ENCODE measurements around the gene STARD10. TPM values are rescaled to one million over a fixed set of nuclear protein-coding genes. Genes with fewer than 3 reads are reported as not detected.
A peak's percentile ranks its signal among the peaks of the same experiment; 100 is the strongest.

STARD10 gene
- total RNA-seq, result 100 to 1,000 TPM in 1 of 4 donors, 10 to 100 TPM in 3; 39.1 to 103 (median 71.1) TPM

DNA sequence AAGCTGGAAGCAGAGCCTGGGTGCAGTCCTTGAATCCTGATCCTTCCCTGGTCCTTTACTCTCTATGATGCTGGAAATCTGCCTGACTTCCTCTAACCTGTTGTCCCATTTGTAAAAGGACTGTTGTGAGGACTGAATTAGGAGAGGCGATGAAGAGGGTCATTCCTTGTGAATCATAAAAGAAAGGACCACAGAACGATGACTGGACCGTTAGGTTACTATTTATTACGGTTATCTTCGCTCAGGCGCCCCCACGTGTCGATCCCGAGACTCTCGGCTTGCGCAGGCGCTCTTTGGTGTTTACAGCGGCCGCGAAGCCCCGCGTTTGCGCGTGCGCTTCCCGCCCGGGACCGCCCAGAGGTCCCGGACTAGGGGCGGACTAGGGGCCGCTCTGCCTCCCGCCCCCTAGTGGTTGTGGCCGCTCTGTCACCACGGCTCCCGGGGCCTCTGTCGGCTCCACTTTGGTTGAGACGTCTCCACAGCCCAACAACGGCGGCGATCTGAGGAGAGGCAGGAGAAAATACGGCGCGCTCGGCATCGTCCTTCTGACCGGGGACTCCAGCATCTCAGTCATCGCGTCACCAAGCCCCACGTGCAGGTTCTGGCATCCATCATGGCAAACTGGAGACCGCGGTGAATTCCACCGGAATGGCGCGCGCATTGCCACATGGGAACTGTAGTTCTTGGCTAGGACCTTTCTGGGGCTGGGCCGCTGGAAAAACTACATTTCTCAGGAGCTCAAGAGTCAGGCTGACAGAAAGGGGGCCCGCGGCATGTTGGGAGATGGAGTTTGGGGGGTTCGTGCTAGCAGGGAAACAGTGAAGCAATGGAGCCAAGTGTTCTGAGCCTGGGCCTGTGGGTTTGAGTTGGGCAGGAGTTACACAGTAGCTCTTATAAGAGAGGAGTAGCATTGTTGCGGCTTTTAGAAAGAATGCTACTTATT is at the start of gene STARD10:
Gene STARD10, minus strand, starts transcription at position 623 of the 943 bp plus-strand sequence. CDS start 12,866 bp downstream, outside the sequence.
- Histone ChIP-seq H3K27ac (peak within 1 kb of the TSS; percentile 87 to 98 (median 96)), H3K27me3 (no peaks in the 10 kb centered on the region), H3K4me1 (peaks cover 20 to 29% of the 10 kb centered on the region in 2 donors), H3K36me3 (no peaks in the 10 kb centered on the region), H3K9me3 (no peaks in the 10 kb centered on the region), H3K4me3 (peak within 1 kb of the TSS; percentile 64 to 86 (median 75))
- TF ChIP-seq POLR2A (IDR thresholded peaks at IDR 0.05), result peak in 1 of 2 donors; percentile 69
- TF ChIP-seq, protein P1, sequence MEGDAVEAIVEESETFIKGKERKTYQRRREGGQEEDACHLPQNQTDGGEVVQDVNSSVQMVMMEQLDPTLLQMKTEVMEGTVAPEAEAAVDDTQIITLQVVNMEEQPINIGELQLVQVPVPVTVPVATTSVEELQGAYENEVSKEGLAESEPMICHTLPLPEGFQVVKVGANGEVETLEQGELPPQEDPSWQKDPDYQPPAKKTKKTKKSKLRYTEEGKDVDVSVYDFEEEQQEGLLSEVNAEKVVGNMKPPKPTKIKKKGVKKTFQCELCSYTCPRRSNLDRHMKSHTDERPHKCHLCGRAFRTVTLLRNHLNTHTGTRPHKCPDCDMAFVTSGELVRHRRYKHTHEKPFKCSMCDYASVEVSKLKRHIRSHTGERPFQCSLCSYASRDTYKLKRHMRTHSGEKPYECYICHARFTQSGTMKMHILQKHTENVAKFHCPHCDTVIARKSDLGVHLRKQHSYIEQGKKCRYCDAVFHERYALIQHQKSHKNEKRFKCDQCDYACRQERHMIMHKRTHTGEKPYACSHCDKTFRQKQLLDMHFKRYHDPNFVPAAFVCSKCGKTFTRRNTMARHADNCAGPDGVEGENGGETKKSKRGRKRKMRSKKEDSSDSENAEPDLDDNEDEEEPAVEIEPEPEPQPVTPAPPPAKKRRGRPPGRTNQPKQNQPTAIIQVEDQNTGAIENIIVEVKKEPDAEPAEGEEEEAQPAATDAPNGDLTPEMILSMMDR (IDR thresholded peaks at IDR 0.05 in 4 of 5, conservative IDR thresholded peaks at IDR 0.05 in 1 of 5), result peak; percentile 98 to 100 (median 99)
- intact Hi-C loops (cut with DNase I; ENCODE audit: low total_unique reads) (loop anchor here (1.0 kb wide), 4 partner anchors 20 to 68 kb away; partner anchors contain the start of genes ARAP1 and ATG16L2), in situ Hi-C loops (cut with MboI; ENCODE audit: low sequenced_read_pairs in 4 of 4) (loop anchor here in 2 of 4 donors (5.0 kb wide), 2 partner anchors 66 to 71 kb away; no protein-coding TSS in a partner anchor)
- ATAC-seq (peak; percentile 92 to 93), DNase-seq (peak; percentile 89 to 92)

DNA sequence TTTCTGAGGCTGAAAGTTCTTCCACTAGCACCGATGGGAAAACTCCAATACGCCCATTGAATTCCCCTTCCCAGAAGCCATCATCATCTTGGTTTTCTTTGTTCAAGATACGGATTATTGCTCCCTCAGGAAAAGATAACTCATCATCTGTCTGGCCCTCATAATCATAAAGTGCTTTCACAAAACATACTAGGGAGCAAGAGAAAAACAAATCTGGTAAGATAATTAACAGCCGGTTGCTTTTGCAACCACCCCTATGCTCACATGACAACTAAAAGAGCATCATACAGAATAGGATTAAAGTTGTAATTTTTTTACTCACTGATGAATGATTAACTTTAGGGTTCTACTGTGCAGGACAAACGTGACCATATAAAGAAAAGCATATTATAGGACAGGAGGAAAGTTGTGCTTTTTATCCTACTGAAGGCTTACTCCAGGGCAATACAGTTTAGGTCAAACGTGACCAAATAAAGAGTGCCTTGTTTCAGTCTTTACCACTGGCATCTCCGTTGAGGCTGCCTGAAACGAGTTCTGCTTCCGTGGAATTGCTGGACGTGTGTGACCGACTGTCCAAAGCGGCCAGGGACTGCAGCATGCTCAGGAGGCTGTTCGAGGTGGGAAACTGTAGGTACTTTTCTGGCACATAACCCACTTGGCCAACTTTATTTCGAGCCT is 48.9 kb upstream of the STARD10 start:
- intact Hi-C loops (cut with DNase I; ENCODE audit: low total_unique reads), result no loop called here
- H3K4me1 ChIP-seq, result peaks cover 4 to 26% of the 10 kb centered on the region in 2 donors
- H3K9me3 ChIP-seq, result no peaks in the 10 kb centered on the region
- no peak overlapping the region for H3K4me3 ChIP-seq
- peak in 1 of 2 donors; percentile 40 for ATAC-seq
- H3K27me3 ChIP-seq, result no peaks in the 10 kb centered on the region
- no peak for DNase-seq
- H3K36me3 ChIP-seq, result peaks cover 0 to 31% of the 10 kb centered on the region in 2 donors
- in situ Hi-C loops (cut with MboI; ENCODE audit: low sequenced_read_pairs in 4 of 4), result loop anchor here (25.0 kb wide), 1 partner anchor 445 kb away; no protein-coding TSS in a partner anchor
- peak overlapping the region; percentile 17 to 63 (median 50) for H3K27ac ChIP-seq
- TF ChIP-seq, protein P1 (IDR thresholded peaks at IDR 0.05 in 4 of 5, conservative IDR thresholded peaks at IDR 0.05 in 1 of 5), result no peak
- no peak for TF ChIP-seq POLR2A (IDR thresholded peaks at IDR 0.05)

- DNase-seq, result no peak
- TF ChIP-seq POLR2A (IDR thresholded peaks at IDR 0.05), result no peak
- TF ChIP-seq, protein P1 (IDR thresholded peaks at IDR 0.05 in 4 of 5, conservative IDR thresholded peaks at IDR 0.05 in 1 of 5), result no peak
- Histone ChIP-seq H3K36me3 (peaks cover 0 to 31% of the 10 kb centered on the region in 2 donors), H3K4me3 (no peak overlapping the region), H3K27ac (peak overlapping the region; percentile 17 to 60 (median 45)), H3K27me3 (no peaks in the 10 kb centered on the region), H3K9me3 (no peaks in the 10 kb centered on the region), H3K4me1 (peaks cover 8 to 27% of the 10 kb centered on the region in 2 donors)
- in situ Hi-C loops (cut with MboI; ENCODE audit: low sequenced_read_pairs in 4 of 4) (loop anchor here (25.0 kb wide), 1 partner anchor 445 kb away; no protein-coding TSS in a partner anchor), intact Hi-C loops (cut with DNase I; ENCODE audit: low total_unique reads) (no loop called here)
- no peak for ATAC-seq
These were observed 48.3 kb upstream of the STARD10 start for GRCh38 chr11:72842126-72842525.

GRCh38 chr11:72841397-72841796 is 47.5 kb upstream of the STARD10 start:
- intact Hi-C loops (cut with DNase I; ENCODE audit: low total_unique reads), result no loop called here
- ATAC-seq (no peak), DNase-seq (no peak)
- Histone ChIP-seq H3K4me3 (no peak overlapping the region), H3K4me1 (peaks cover 11 to 34% of the 10 kb centered on the region in 2 donors), H3K27me3 (no peaks in the 10 kb centered on the region), H3K27ac (peak overlapping the region in 2 of 4 donors; percentile 33 to 60), H3K9me3 (no peaks in the 10 kb centered on the region), H3K36me3 (peaks cover 0 to 31% of the 10 kb centered on the region in 2 donors)
- no peak for TF ChIP-seq POLR2A (IDR thresholded peaks at IDR 0.05)
- TF ChIP-seq, protein P1 (IDR thresholded peaks at IDR 0.05 in 4 of 5, conservative IDR thresholded peaks at IDR 0.05 in 1 of 5), result no peak
- in situ Hi-C loops (cut with MboI; ENCODE audit: low sequenced_read_pairs in 4 of 4), result loop anchor here (25.0 kb wide), 1 partner anchor 446 kb away; no protein-coding TSS in a partner anchor

Measured in gastrocnemius medialis (tissue), 4 donors.